ENCODE data around the gene SERINC2. TPM values are rescaled to one million over a fixed set of nuclear protein-coding genes. Genes with fewer than 3 reads are reported as not detected.
A peak's percentile ranks its signal among the peaks of the same experiment; 100 is the strongest.

SERINC2 gene
- total and polyA plus RNA-seq, 9 of the 15 experiments (the other 6 are each of a cell fraction or from before 2014, with no cell fraction given): 0.07 to 1.2 (median 0.70) TPM; not detected in 2

- peak; percentile 31; the same call in 1 of the 2 replicates for TF ChIP-seq ZBTB1 (CRISPR knock-in tag; IDR thresholded peaks at IDR 0.05; ENCODE audit: borderline replicate concordance, low read depth)
- TF ChIP-seq DIDO1 (tag; IDR thresholded peaks at IDR 0.05; ENCODE audit: low read depth): 0 out of 2 replicates have a peak, but pooled peaks have one; percentile 19
- TF ChIP-seq ZNF79 (CRISPR knock-in tag; IDR thresholded peaks at IDR 0.05; ENCODE audit: low read depth): no peak
- no peak for TF ChIP-seq TSHZ1 (CRISPR knock-in tag; IDR thresholded peaks at IDR 0.05)
- peak; percentile 84 for TF ChIP-seq XRCC5 (IDR thresholded peaks at IDR 0.05; ENCODE audit: low read depth, low read length)
- 0 out of 2 replicates have a peak, but pooled peaks have one; percentile 12 for TF ChIP-seq MTA1 (IDR thresholded peaks at IDR 0.05; ENCODE audit: borderline replicate concordance)
- no peak for TF ChIP-seq ARHGAP35 (IDR thresholded peaks at IDR 0.05; ENCODE audit: partially characterized antibody)
- TF ChIP-seq ESRRA (IDR thresholded peaks at IDR 0.05; ENCODE audit: borderline replicate concordance, low read depth): peak; percentile 94; the same call in 1 of the 2 replicates
- TF ChIP-seq STAT5A (IDR thresholded peaks at IDR 0.05; ENCODE audit: borderline replicate concordance, low read length): 0 out of 2 replicates have a peak, but pooled peaks have one; percentile 31
- TF ChIP-seq ZKSCAN8 (CRISPR knock-in tag; IDR thresholded peaks at IDR 0.05): peak; percentile 84; the same call in 1 of the 2 replicates
- no peak for TF ChIP-seq JUNB (CRISPR knock-in tag; conservative IDR thresholded peaks at IDR 0.05)
- TF ChIP-seq TOE1 (IDR thresholded peaks at IDR 0.05; ENCODE audit: borderline replicate concordance): 0 out of 2 replicates have a peak, but pooled peaks have one; percentile 26
- no peak for TF ChIP-seq TOE1 (CRISPR knock-in tag; IDR thresholded peaks at IDR 0.05; ENCODE audit: borderline replicate concordance, low read depth)
- no peak for TF ChIP-seq MEF2A (IDR thresholded peaks at IDR 0.05; ENCODE audit: control insufficient read depth, low read depth, low read length)
- TF ChIP-seq E4F1 (CRISPR knock-in tag; IDR thresholded peaks at IDR 0.05; ENCODE audit: borderline replicate concordance): no peak
- no peak for TF ChIP-seq SMAD2 (IDR thresholded peaks at IDR 0.05; ENCODE audit: low read depth, low read length)
- no peak for TF ChIP-seq TAL1 (IDR thresholded peaks at IDR 0.05)
- TF ChIP-seq FOXJ3 (CRISPR knock-in tag; IDR thresholded peaks at IDR 0.05): no peak
- TF ChIP-seq MIER1 (IDR thresholded peaks at IDR 0.05; ENCODE audit: low read depth): no peak
- peak; percentile 40; the same call in 1 of the 2 replicates for TF ChIP-seq ARID1B (IDR thresholded peaks at IDR 0.05)
- TF ChIP-seq KAT2B (IDR thresholded peaks at IDR 0.05; ENCODE audit: low read depth, low read length): no peak
- peak; percentile 81 for TF ChIP-seq CTBP1 (IDR thresholded peaks at IDR 0.05; ENCODE audit: borderline replicate concordance)
- peak; percentile 29; the same call in 1 of the 2 replicates for TF ChIP-seq ZNF24 (IDR thresholded peaks at IDR 0.05)
- peak; percentile 69; the same call in 1 of the 2 replicates for TF ChIP-seq ZEB2 (IDR thresholded peaks at IDR 0.05)
Measured at GRCh38 chr1:31422505-31423319, 9.7 kb downstream of the SERINC2 start (continued).

Measured in K562 (cell line).